H1 (cell line): ENCODE results near the gene ZNF383. TPM values are rescaled to one million over a fixed set of nuclear protein-coding genes. Genes with fewer than 3 reads are reported as not detected.

Source experiments
- CTCF ChIA-PET: fragments of 300-600 bp; sonication (Branson Sonifier 250); formaldehyde crosslinking; loops from one replicate; lab custom pipeline; 2021; ENCODE audit not compliant: partially characterized antibody; lab: Charles Lee
- POLR2A ChIA-PET: fragments of 300-600 bp; sonication (Branson Sonifier 250); formaldehyde crosslinking; loops from one replicate; lab custom pipeline; 2021; ENCODE audit warnings: inconsistent platforms; ENCODE audit not compliant: partially characterized antibody; lab: Charles Lee
- DNase-seq, 2 experiments: peaks; one replicate each; pipeline versions ENCODE4 v3.0.0 to v3.0.0-alpha.2; 2010 to 2022; ENCODE audit warnings: low spot score in 2 of 2, low read depth in 1 of 2, mixed read lengths in 1 of 2
- FAIRE-seq: peaks from 2 replicates; lab custom pipeline; 2011; peaks lifted over from hg19 to GRCh38; lab: Jason Lieb, UNC
- H2AFZ ChIP-seq: 2 replicates; pipeline ENCODE4 v1.8.1; 2012; ENCODE audit warnings: low read length, inconsistent platforms
- H2AK5ac ChIP-seq: 2 replicates; pipeline ENCODE4 v1.6.1; 2013; ENCODE audit warnings: low read depth, low read length
- H2BK120ac ChIP-seq: replicated peaks from 2 replicates; pipeline ENCODE3; 2013; ENCODE audit warnings: low read depth, low read length, inconsistent platforms
- H2BK12ac ChIP-seq: 2 replicates; pipeline ENCODE4 v1.6.1; 2013; ENCODE audit warnings: low read depth, low read length
- H2BK15ac ChIP-seq: 2 replicates; pipeline ENCODE4 v1.6.1; 2013; ENCODE audit warnings: low read length
- H2BK20ac ChIP-seq: 2 replicates; pipeline ENCODE4 v1.6.1; 2013; ENCODE audit warnings: low read length
- H2BK5ac ChIP-seq: 2 replicates; pipeline ENCODE4 v1.6.1; 2013; ENCODE audit warnings: low read depth, low read length
- H3K14ac ChIP-seq: 2 replicates; pipeline ENCODE4 v1.6.1; 2013; ENCODE audit warnings: inconsistent platforms; ENCODE audit not compliant: insufficient read length
- H3K18ac ChIP-seq: 2 replicates; pipeline ENCODE4 v1.6.1; 2013; ENCODE audit warnings: low read length; ENCODE audit errors: extremely low read depth
- H3K23ac ChIP-seq: 2 replicates; pipeline ENCODE4 v1.6.1; 2013; ENCODE audit warnings: inconsistent platforms; ENCODE audit not compliant: insufficient read length
- H3K23me2 ChIP-seq: 2 replicates; pipeline ENCODE4 v1.6.1; 2013; ENCODE audit warnings: low read depth, low read length
- H3K27ac ChIP-seq: 2 replicates; pipeline ENCODE4 v1.6.1; 2011; ENCODE audit warnings: low read depth, low read length, inconsistent platforms
- H3K27me3 ChIP-seq, 4 experiments: replicated peaks in 1 of 4; 1 replicate in 1 of 4; 2 replicates in 3 of 4; pipeline versions ENCODE4 v1.6.1 to v1.8.1; 2011 to 2013; ENCODE audit warnings: low read length in 3 of 4, mild to moderate bottlenecking in 3 of 4, inconsistent platforms in 2 of 4, mixed read lengths in 2 of 4, moderate library complexity in 1 of 4; ENCODE audit not compliant: control insufficient read depth in 3 of 4, insufficient read depth in 3 of 4; ENCODE audit errors: extremely low read depth in 1 of 4
- H3K36me3 ChIP-seq, 4 experiments: 2 replicates each; pipeline versions ENCODE4 v1.6.1 to v1.8.1; 2011 to 2013; ENCODE audit warnings: mild to moderate bottlenecking in 4 of 4, low read length in 3 of 4, moderate library complexity in 2 of 4, control low read depth in 1 of 4, inconsistent platforms in 1 of 4; ENCODE audit not compliant: insufficient read depth in 4 of 4, control insufficient read depth in 2 of 4
- H3K4ac ChIP-seq: replicated peaks from 2 replicates; pipeline ENCODE3; 2013; ENCODE audit warnings: low read length, low read depth, mixed read lengths, inconsistent platforms; ENCODE audit not compliant: insufficient read length
- H3K4me1 ChIP-seq, 4 experiments: replicated peaks in 1 of 4; 1 replicate in 1 of 4; 2 replicates in 3 of 4; pipeline versions ENCODE4 v1.6.1 to v1.8.1; 2011 to 2013; ENCODE audit warnings: low read length in 3 of 4, inconsistent platforms in 2 of 4, mixed read lengths in 1 of 4; ENCODE audit not compliant: insufficient read depth in 4 of 4, control insufficient read depth in 3 of 4
- H3K4me2 ChIP-seq, 2 experiments: 2 replicates each; pipeline versions ENCODE4 v1.6.1 to v1.8.1; 2011 to 2013; ENCODE audit warnings: low read depth in 2 of 2, low read length in 2 of 2, control low read depth in 1 of 2, inconsistent platforms in 1 of 2, mild to moderate bottlenecking in 1 of 2; ENCODE audit not compliant: insufficient read depth in 1 of 2
- H3K4me3 ChIP-seq, 4 experiments: fragments of 200-600, 300-600 bp in 1 of 4; sonication (generic), shearing (Covaris generic), sonication (Bioruptor Twin) in 1 of 4; 2 replicates each; pipeline versions ENCODE4 v1.5.1 to v1.8.1; 2011 to 2016; ENCODE audit warnings: low read length in 4 of 4, low read depth in 3 of 4, control low read depth in 2 of 4, inconsistent platforms in 2 of 4, mild to moderate bottlenecking in 2 of 4, mixed read lengths in 1 of 4, moderate library complexity in 1 of 4; ENCODE audit not compliant: insufficient read depth in 2 of 4; ENCODE audit errors: extremely low read depth in 1 of 4
- H3K56ac ChIP-seq: replicated peaks from 2 replicates; pipeline ENCODE3; 2013; ENCODE audit warnings: low read depth, mild to moderate bottlenecking, mixed read lengths, low read length, inconsistent platforms; ENCODE audit not compliant: insufficient read length
- H3K79me1 ChIP-seq: 2 replicates; pipeline ENCODE4 v1.6.1; 2013; ENCODE audit warnings: low read depth, low read length, control low read depth
- H3K79me2 ChIP-seq, 2 experiments: 2 replicates each; pipeline versions ENCODE4 v1.6.1 to v1.8.1; 2012 to 2013; ENCODE audit warnings: low read length in 2 of 2, mild to moderate bottlenecking in 2 of 2, inconsistent platforms in 1 of 2; ENCODE audit not compliant: insufficient read depth in 2 of 2, control insufficient read depth in 1 of 2
- H3K9ac ChIP-seq, 4 experiments: replicated peaks in 1 of 4; 1 replicate in 1 of 4; 2 replicates in 3 of 4; pipeline versions ENCODE4 v1.6.1 to v1.8.1; 2011 to 2013; ENCODE audit warnings: low read depth in 3 of 4, low read length in 3 of 4, control low read depth in 2 of 4, mild to moderate bottlenecking in 2 of 4, moderate library complexity in 2 of 4, inconsistent platforms in 1 of 4; ENCODE audit errors: extremely low read depth in 1 of 4
- H3K9me3 ChIP-seq, 2 experiments: 2 replicates each; pipeline versions ENCODE4 v1.6.1 to v1.8.1; 2012 to 2013; ENCODE audit warnings: mild to moderate bottlenecking in 2 of 2, moderate library complexity in 2 of 2, control low read depth in 1 of 2, inconsistent platforms in 1 of 2, low read depth in 1 of 2, low read length in 1 of 2, mixed read lengths in 1 of 2; ENCODE audit not compliant: insufficient read depth in 2 of 2
- H4K20me1 ChIP-seq, 2 experiments: replicated peaks in 1 of 2; 2 replicates each; pipeline versions ENCODE3 to v1.8.1; 2011 to 2013; ENCODE audit warnings: inconsistent platforms in 2 of 2, low read length in 2 of 2, mild to moderate bottlenecking in 1 of 2; ENCODE audit not compliant: insufficient read depth in 2 of 2, control insufficient read depth in 1 of 2
- H4K5ac ChIP-seq: 2 replicates; pipeline ENCODE4 v1.6.1; 2013; ENCODE audit warnings: low read length, low read depth, mixed read lengths, inconsistent platforms; ENCODE audit not compliant: insufficient read length
- H4K8ac ChIP-seq: 2 replicates; pipeline ENCODE4 v1.8.0; 2013; ENCODE audit warnings: mild to moderate bottlenecking, moderate library complexity, low read length, inconsistent platforms; ENCODE audit not compliant: insufficient read depth; ENCODE audit errors: extremely low read depth
- H4K91ac ChIP-seq: replicated peaks from 2 replicates; pipeline ENCODE3; 2013; ENCODE audit warnings: low read length, mixed read lengths, inconsistent platforms; ENCODE audit not compliant: insufficient read length
- CBX5 ChIP-seq: fragments of 300-800, 300-1000 bp; sonication (generic); IDR thresholded peaks from 2 replicates; pipeline ENCODE4 v1.7.1; 2016; ENCODE audit warnings: antibody characterized with exemption, low read length, low read depth
- CHD1 ChIP-seq: IDR thresholded peaks from 2 replicates; pipeline ENCODE4 v1.6.1; 2012; ENCODE audit warnings: low read depth, low read length, improper control_type of control experiment
- EGR1 ChIP-seq: IDR thresholded peaks from 2 replicates; pipeline ENCODE4 v1.6.1; 2011; ENCODE audit warnings: low read depth, low read length, borderline replicate concordance
- EP300 ChIP-seq, 2 experiments: IDR thresholded peaks; 1 replicate in 1 of 2; 2 replicates in 1 of 2; pipeline ENCODE4 v1.6.1; 2011 to 2012; ENCODE audit warnings: low read depth in 2 of 2, low read length in 2 of 2, mild to moderate bottlenecking in 2 of 2, borderline replicate concordance in 1 of 2, inconsistent platforms in 1 of 2, moderate library complexity in 1 of 2
- FOSL1 ChIP-seq: IDR thresholded peaks from 2 replicates; pipeline ENCODE4 v1.6.1; 2011; ENCODE audit warnings: mild to moderate bottlenecking, low read depth, low read length, moderate library complexity; ENCODE audit not compliant: insufficient read depth
- NANOG ChIP-seq: IDR thresholded peaks from 2 replicates; pipeline ENCODE4 v1.6.1; 2011; ENCODE audit warnings: low read length, low read depth, mild to moderate bottlenecking, inconsistent platforms; ENCODE audit not compliant: insufficient read depth, poor library complexity, severe bottlenecking
- PHF8 ChIP-seq: fragments of 200-600 bp; sonication (generic); conservative IDR thresholded peaks from 2 replicates; pipeline ENCODE4 v1.7.1; 2012; ENCODE audit warnings: low read depth, mild to moderate bottlenecking, inconsistent platforms, low read length, moderate library complexity
- POLR2AphosphoS5 ChIP-seq: IDR thresholded peaks from 2 replicates; pipeline ENCODE4 v1.6.1; 2011; ENCODE audit warnings: low read depth, low read length
- SUZ12 ChIP-seq: fragments of 200-600 bp; sonication (generic); IDR thresholded peaks from 2 replicates; pipeline ENCODE4 v1.6.1; 2012; ENCODE audit warnings: mild to moderate bottlenecking, inconsistent platforms, low read length, moderate library complexity, mixed read lengths
- TAF1 ChIP-seq: IDR thresholded peaks from 2 replicates; pipeline ENCODE4 v1.6.1; 2011; ENCODE audit warnings: mild to moderate bottlenecking, low read depth, low read length
- TBP ChIP-seq: IDR thresholded peaks from 2 replicates; pipeline ENCODE4 v1.6.1; 2011; ENCODE audit warnings: low read depth, low read length, improper control_type of control experiment
- WGBS, 2 experiments: shearing (Covaris generic) in 1 of 2; methylation state at CpG; one replicate each; pipeline versions ENCODE4 v1.1.6 to v1.1.7; 2013 to 2015; ENCODE audit warnings: low lambda C conversion rate in 2 of 2, mixed read lengths in 2 of 2, inconsistent platforms in 1 of 2, low coverage in 1 of 2, missing lambda C conversion rate in 1 of 2; ENCODE audit not compliant: insufficient replicate concordance in 2 of 2, insufficient coverage in 1 of 2, insufficient read length in 1 of 2; ENCODE audit errors: extremely low coverage in 1 of 2, missing lambda C conversion rate in 1 of 2; 5-methylcytosine and 5-hydroxymethylcytosine counted together
- polyA plus RNA-seq, 7 experiments: library from polyadenylated mRNA; depleted of rRNA in 3 of 7; stranded (reverse) in 5 of 7; unstranded in 2 of 7; fragments of >200 nt in 5 of 7; fragments of 200-250 nt in 2 of 7; gene quantifications; 1 replicate in 5 of 7; 2 replicates in 1 of 7; 4 replicates in 1 of 7; pipeline versions ENCODE4 v1.2.1 to v1.2.3, GENCODE V29; 2011 to 2013; ENCODE audit warnings: missing spikeins in 2 of 7, mixed read lengths in 2 of 7
- total RNA-seq: library from RNA; stranded (reverse); fragmentation: NEBNext Ultra II Directional; extraction: Animal tissue kit (Norgen Biotek cat#: 25700); gene quantifications from 2 replicates; pipeline ENCODE4 v1.2.1, GENCODE V29; 2021

Gene ZNF383
- total and polyA plus RNA-seq, 2 of the 8 experiments (the other 6 are each of a cell fraction or from before 2014, with no cell fraction given) = 1.2 to 3.9 TPM

DNA sequence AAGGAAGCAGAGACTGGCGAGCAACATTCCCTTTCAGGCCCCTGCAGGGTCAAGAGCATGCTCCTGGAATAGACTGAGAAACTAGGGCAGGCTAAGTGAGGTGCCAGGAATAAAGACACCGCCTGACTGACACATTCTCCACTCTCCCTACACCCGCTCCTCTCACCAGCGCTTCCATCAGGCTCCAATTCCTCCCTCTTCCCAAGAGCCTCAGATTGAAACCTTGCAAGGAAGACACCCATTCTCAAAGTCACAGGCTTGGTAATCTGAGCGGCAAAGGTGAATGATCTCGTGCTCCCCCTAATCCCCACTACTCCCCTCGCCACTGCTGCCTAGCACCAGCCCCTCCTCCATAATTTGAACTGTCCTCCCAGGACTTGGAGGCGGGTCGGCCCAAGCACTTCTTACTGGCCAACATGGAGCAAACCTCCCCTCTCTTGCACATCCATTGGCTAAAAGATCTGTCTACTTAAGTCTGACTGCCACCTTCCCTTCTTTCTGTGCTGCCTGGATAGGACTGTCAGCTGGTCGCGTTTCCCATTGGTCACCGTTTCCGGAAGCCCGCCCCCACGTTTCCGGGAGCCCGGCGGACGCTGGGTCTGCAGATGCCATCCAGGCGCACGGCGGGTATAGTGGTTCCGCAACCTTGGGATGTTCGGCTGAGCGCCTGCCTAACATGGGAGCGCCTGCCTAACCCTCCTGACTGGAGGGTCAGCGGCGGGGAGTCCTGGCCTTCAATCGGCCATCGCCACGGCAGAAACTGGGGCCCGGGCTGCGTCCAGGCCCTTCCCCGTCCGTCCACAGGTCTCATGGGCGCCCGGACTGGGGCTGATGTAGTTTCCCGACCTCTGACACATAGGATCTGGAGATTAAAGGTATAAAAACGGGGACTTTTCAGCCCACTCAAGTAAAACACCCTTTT is 33.6 kb downstream of the ZNF383 start:
- CTCF ChIA-PET = no interaction called here
- Histone ChIP-seq H2AK5ac (no peak overlapping the region), H3K9ac (no peak overlapping the region), H4K20me1 (no peaks in the 10 kb centered on the region), H4K8ac (no peak overlapping the region), H2BK5ac (no peak overlapping the region), H3K27ac (no peak overlapping the region), H3K14ac (no peak overlapping the region), H3K56ac (no peak overlapping the region), H3K36me3 (no peaks in the 10 kb centered on the region), H2BK12ac (no peak overlapping the region), H3K18ac (no peak overlapping the region), H3K79me2 (no peaks in the 10 kb centered on the region), H4K91ac (no peak overlapping the region), H3K23me2 (0 out of 2 replicates have a peak, but pooled peaks cover 4% of the 10 kb centered on the region), H3K23ac (no peak overlapping the region), H3K79me1 (no peaks in the 10 kb centered on the region), H3K9me3 (peaks cover 64 to 66% of the 10 kb centered on the region in 2 experiments), H2BK20ac (no peak overlapping the region), H3K4ac (no peak overlapping the region), H3K4me2 (no peak overlapping the region), H3K4me3 (peak overlapping the region in 1 of 4 experiments; percentile 40; a peak in 1 of 8 replicates), H2BK15ac (no peak overlapping the region), H2AFZ (no peak overlapping the region), H2BK120ac (no peak overlapping the region), H3K27me3 (no peaks in the 10 kb centered on the region), H3K4me1 (no peaks in the 10 kb centered on the region), H4K5ac (no peak overlapping the region)
- POLR2A ChIA-PET = no interaction called here
- no peak for DNase-seq
- 88% methylated on average over 39 of the region's 39 CpGs; no CpG with 5 or more reads in 1 of the 2 experiments for WGBS, 2 experiments
- FAIRE-seq = no peak
- no peak for TF ChIP-seq CHD1
- TF ChIP-seq PHF8 = no peak
- no peak for TF ChIP-seq SUZ12
- no peak for TF ChIP-seq POLR2AphosphoS5
- no peak for TF ChIP-seq CBX5
- no peak for TF ChIP-seq FOSL1
- no peak for TF ChIP-seq TAF1
- no peak for TF ChIP-seq EP300 (IDR thresholded peaks at IDR 0.05; ENCODE audit: borderline replicate concordance in 1 of 2, low read depth in 2 of 2, low read length in 2 of 2)
- TF ChIP-seq TBP = no peak
- no peak for TF ChIP-seq EGR1
- no peak for TF ChIP-seq NANOG
